GM12892 (cell line): Measurements from ENCODE around the gene LARP1B.

Experiments used
- POLR2A ChIP-seq: IDR thresholded peaks from 2 replicates; pipeline ENCODE4 v1.6.1; 2011; ENCODE audit warnings: low read depth, low read length, control low read depth
- POLR2AphosphoS5 ChIP-seq: IDR thresholded peaks from 2 replicates; pipeline ENCODE4 v1.6.1; 2011; ENCODE audit warnings: low read depth, low read length, control low read depth

GRCh38 chr4:128060699-128061565 is at the start of gene LARP1B:
- TF ChIP-seq POLR2AphosphoS5 (peak; percentile 82), POLR2A (peak; percentile 92)
